K562 (cell line): ENCODE measurements around the gene NR1D2. TPM values are rescaled to one million over a fixed set of nuclear protein-coding genes. Genes with fewer than 3 reads are reported as not detected.

Experiments used
- ATF3 ChIP-seq, 2 experiments: fragments of 450-650 bp in 1 of 2; sonication (generic) in 1 of 2; formaldehyde crosslinking in 1 of 2; IDR thresholded peaks in 1 of 2; conservative IDR thresholded peaks in 1 of 2; 2 replicates each; pipeline versions ENCODE4 v1.6.1 to v1.8.1; 2016 to 2023; ENCODE audit warnings: mild to moderate bottlenecking in 2 of 2, moderate library complexity in 2 of 2, inconsistent platforms in 1 of 2, missing genetic modification reagents in 1 of 2
- ATF7 ChIP-seq: fragments of 450-650 bp; IDR thresholded peaks from 2 replicates; pipeline ENCODE4 v1.7.1; 2014; ENCODE audit warnings: mild to moderate bottlenecking, moderate library complexity
- BRCA1 ChIP-seq, 2 experiments: fragments of 450-650 bp in 1 of 2; sonication (generic) in 1 of 2; formaldehyde crosslinking in 1 of 2; IDR thresholded peaks; 2 replicates each; pipeline versions ENCODE4 v1.5.0 to v1.6.1; 2017 to 2020; ENCODE audit warnings: mild to moderate bottlenecking in 1 of 2, missing genetic modification reagents in 1 of 2
- CBFA2T3 ChIP-seq: fragments of 450-650 bp; IDR thresholded peaks from 2 replicates; pipeline ENCODE4 v1.6.1; 2017
- CEBPB ChIP-seq: fragments of 450-650 bp; IDR thresholded peaks from 2 replicates; pipeline ENCODE4 v1.6.1; 2016; ENCODE audit warnings: missing genetic modification characterization, missing compliant biosample characterization
- EHMT2 ChIP-seq: fragments of 450-650 bp; IDR thresholded peaks from 2 replicates; pipeline ENCODE4 v1.6.1; 2018; ENCODE audit warnings: antibody characterized with exemption
- ELK1 ChIP-seq: sonication (generic); formaldehyde crosslinking; IDR thresholded peaks from 2 replicates; pipeline ENCODE4 v1.8.1; 2022; ENCODE audit warnings: missing genetic modification reagents
- KDM2B ChIP-seq: fragments of 250-450 bp; sonication (Bioruptor Pico); IDR thresholded peaks from 2 replicates; pipeline ENCODE4 v1.8.0; 2021; ENCODE audit warnings: mild to moderate bottlenecking, moderate library complexity
- MNT ChIP-seq, 2 experiments: fragments of 450-650 bp; conservative IDR thresholded peaks; 2 replicates each; pipeline ENCODE4 v1.6.1; 2017; ENCODE audit warnings: mild to moderate bottlenecking in 2 of 2, moderate library complexity in 2 of 2
- PBX2 ChIP-seq, 2 experiments: IDR thresholded peaks in 1 of 2; conservative IDR thresholded peaks in 1 of 2; 2 replicates each; pipeline ENCODE4 v1.6.1; 2016; ENCODE audit warnings: low read depth in 2 of 2, mild to moderate bottlenecking in 1 of 2, missing compliant biosample characterization in 1 of 2, missing genetic modification characterization in 1 of 2, moderate library complexity in 1 of 2
- PPARD ChIP-seq: fragments of 250-450 bp; sonication (Bioruptor Pico); IDR thresholded peaks from 2 replicates; pipeline ENCODE4 v1.8.0; 2022; ENCODE audit warnings: inconsistent platforms, mild to moderate bottlenecking, moderate library complexity
- RNF2 ChIP-seq: sonication (generic); IDR thresholded peaks from 2 replicates; pipeline ENCODE4 v1.6.1; 2016
- SLC30A9 ChIP-seq: fragments of 250-450 bp; sonication (Bioruptor Pico); IDR thresholded peaks from 2 replicates; pipeline ENCODE4 v1.8.0; 2022; ENCODE audit warnings: mild to moderate bottlenecking, moderate library complexity
- SPI1 ChIP-seq: IDR thresholded peaks from 2 replicates; pipeline ENCODE4 v1.6.1; 2011; ENCODE audit warnings: low read depth, low read length, control low read depth, borderline replicate concordance
- THRAP3 ChIP-seq: fragments of 450-650 bp; IDR thresholded peaks from 2 replicates; pipeline ENCODE4 v1.6.1; 2016; ENCODE audit warnings: mild to moderate bottlenecking, inconsistent platforms, borderline replicate concordance
- ZNF134 ChIP-seq: fragments of 250-450 bp; sonication (Bioruptor Pico); conservative IDR thresholded peaks from 2 replicates; pipeline ENCODE4 v1.4.0; 2020
- ZNF274 ChIP-seq: IDR thresholded peaks from 2 replicates; pipeline ENCODE4 v1.6.1; 2011; ENCODE audit warnings: low read depth, mild to moderate bottlenecking, low read length, moderate library complexity, borderline replicate concordance
- ZNF41 ChIP-seq: fragments of 250-450 bp; sonication (Bioruptor Pico); conservative IDR thresholded peaks from 2 replicates; pipeline ENCODE4 v1.4.0; 2020; ENCODE audit warnings: mild to moderate bottlenecking
- ZNF512 ChIP-seq: IDR thresholded peaks from 2 replicates; pipeline ENCODE4 v1.6.1; 2016; ENCODE audit warnings: missing genetic modification characterization, missing compliant biosample characterization
- ZNF75A ChIP-seq: fragments of 450-650 bp; formaldehyde crosslinking; IDR thresholded peaks from 2 replicates; pipeline ENCODE4 v1.4.0; 2020; ENCODE audit warnings: mild to moderate bottlenecking
- polyA plus RNA-seq, 8 experiments: library from polyadenylated mRNA; depleted of rRNA in 4 of 8; stranded (reverse) in 5 of 8; unstranded in 3 of 8; fragments of >200 nt; fragmentation: Nextera tagmentation in 2 of 8; fragmentation: Illumina TruSeq in 1 of 8; extraction: Ambion mirVana in 2 of 8; extraction: Trizol in 1 of 8; gene quantifications; 2 replicates each; pipeline versions ENCODE4 v1.2.1 to v1.2.3, GENCODE V29; 2011 to 2014; ENCODE audit warnings: inconsistent platforms in 1 of 8, missing spikeins in 1 of 8
- total RNA-seq, 7 experiments: library from RNA; depleted of rRNA in 6 of 7; stranded (reverse); fragments of >200 nt in 6 of 7; fragmentation: Illumina TruSeq in 2 of 7; extraction: Trizol in 2 of 7; gene quantifications; 2 replicates each; pipeline versions ENCODE4 v1.2.1 to v1.2.3, GENCODE V29; 2011 to 2021; ENCODE audit warnings: low replicate concordance in 1 of 7

NR1D2 gene
- total and polyA plus RNA-seq, 9 of the 15 experiments (the other 6 are each of a cell fraction or from before 2014, with no cell fraction given) = 1.2 to 5.5 (median 2.9) TPM

GRCh38 chr3:23938688-23939087 is 6.4 kb upstream of the NR1D2 start (continued):
- TF ChIP-seq ELK1 (CRISPR knock-in tag) (no peak), ZNF75A (no peak), PBX2 (CRISPR knock-in tag; IDR thresholded peaks at IDR 0.05; ENCODE audit: low read depth) (no peak), PBX2 (tag; conservative IDR thresholded peaks at IDR 0.05; ENCODE audit: low read depth) (no peak), THRAP3 (no peak), KDM2B (CRISPR knock-in tag) (no peak), SLC30A9 (CRISPR knock-in tag) (no peak), ZNF41 (CRISPR knock-in tag) (no peak), SPI1 (peak; percentile 94), BRCA1 (IDR thresholded peaks at IDR 0.05) (no peak), BRCA1 (CRISPR knock-in tag; IDR thresholded peaks at IDR 0.05) (no peak), ZNF134 (CRISPR knock-in tag) (no peak), PPARD (no peak), RNF2 (no peak), CBFA2T3 (peak; percentile 61), MNT (conservative IDR thresholded peaks at IDR 0.05) (no peak), ATF7 (peak; percentile 37; the same call in 1 of the 2 replicates), ATF3 (IDR thresholded peaks at IDR 0.05) (peak; percentile 93), ATF3 (CRISPR knock-in tag; conservative IDR thresholded peaks at IDR 0.05) (no peak), ZNF274 (no peak), ZNF512 (no peak), CEBPB (peak; percentile 83), EHMT2 (peak; percentile 21; the same call in 1 of the 2 replicates)
